Keratinocyte (primary cell): Measurements from ENCODE around the gene TMEM184A. TPM values are rescaled to one million over a fixed set of nuclear protein-coding genes. Genes with fewer than 3 reads are reported as not detected.
A peak's percentile ranks its signal among the peaks of the same experiment; 100 is the strongest.

ENCODE experiments used
- DNase-seq: peaks from one replicate; pipeline ENCODE4 v3.0.0-alpha.2; 2011; ENCODE audit warnings: low read depth, missing footprints, low spot score
- FAIRE-seq: peaks from 2 replicates; lab custom pipeline; 2011; peaks lifted over from hg19 to GRCh38; lab: Jason Lieb, UNC
- H2AFZ ChIP-seq: 2 replicates; pipeline ENCODE4 v1.6.0; 2012; ENCODE audit warnings: low read length, control low read depth, inconsistent platforms; ENCODE audit not compliant: control insufficient read depth
- H3K27ac ChIP-seq: 2 replicates; pipeline ENCODE4 v1.5.1; 2011; ENCODE audit warnings: low read length; ENCODE audit not compliant: control insufficient read depth, insufficient read depth
- H3K27me3 ChIP-seq: 3 replicates; pipeline ENCODE4 v1.6.0; 2011; ENCODE audit warnings: low read length; ENCODE audit not compliant: control insufficient read depth, insufficient read depth; ENCODE audit errors: extremely low read depth
- H3K36me3 ChIP-seq, 2 experiments: 2 replicates in 1 of 2; 3 replicates in 1 of 2; pipeline ENCODE4 v1.5.1; 2011; ENCODE audit warnings: low read length in 2 of 2, mild to moderate bottlenecking in 1 of 2; ENCODE audit not compliant: control insufficient read depth in 2 of 2, insufficient read depth in 2 of 2; ENCODE audit errors: extremely low read depth in 1 of 2
- H3K4me1 ChIP-seq: 3 replicates; pipeline ENCODE4 v1.5.1; 2011; ENCODE audit warnings: low read length; ENCODE audit not compliant: control insufficient read depth, insufficient read depth; ENCODE audit errors: extremely low read depth
- H3K4me2 ChIP-seq: 3 replicates; pipeline ENCODE4 v1.6.0; 2011; ENCODE audit warnings: low read depth, low read length; ENCODE audit not compliant: control insufficient read depth, insufficient read depth; ENCODE audit errors: extremely low read depth
- H3K4me3 ChIP-seq, 3 experiments: fragments of 200-600 bp in 1 of 3; sonication (generic) in 1 of 3; 2 replicates in 2 of 3; 3 replicates in 1 of 3; pipeline ENCODE4 v1.5.1; 2011 to 2016; ENCODE audit warnings: low read length in 3 of 3, mild to moderate bottlenecking in 3 of 3, control low read depth in 2 of 3, inconsistent platforms in 1 of 3, low read depth in 1 of 3, mixed read lengths in 1 of 3, mixed run types in 1 of 3, moderate library complexity in 1 of 3; ENCODE audit not compliant: control insufficient read depth in 2 of 3, insufficient read depth in 2 of 3; ENCODE audit errors: extremely low read depth in 1 of 3
- H3K79me2 ChIP-seq: 2 replicates; pipeline ENCODE4 v1.6.0; 2012; ENCODE audit warnings: low read length; ENCODE audit not compliant: control insufficient read depth, insufficient read depth
- H3K9ac ChIP-seq: 3 replicates; pipeline ENCODE4 v1.6.0; 2011; ENCODE audit warnings: low read length; ENCODE audit not compliant: control insufficient read depth, insufficient read depth; ENCODE audit errors: extremely low read depth
- H3K9me1 ChIP-seq: 3 replicates; pipeline ENCODE4 v1.6.0; 2011; ENCODE audit warnings: low read length; ENCODE audit not compliant: control insufficient read depth, insufficient read depth; ENCODE audit errors: extremely low read depth
- H3K9me3 ChIP-seq: 2 replicates; pipeline ENCODE4 v1.5.1; 2012; ENCODE audit warnings: low read depth, low read length; ENCODE audit not compliant: control insufficient read depth
- H4K20me1 ChIP-seq: 3 replicates; pipeline ENCODE4 v1.6.0; 2011; ENCODE audit warnings: low read length; ENCODE audit not compliant: control insufficient read depth, insufficient read depth; ENCODE audit errors: extremely low read depth
- EZH2 ChIP-seq: IDR thresholded peaks from one replicate; pipeline ENCODE4 v1.6.1; 2012; ENCODE audit warnings: inconsistent platforms, mild to moderate bottlenecking, low read length, moderate library complexity
- dilution Hi-C: fragments of 300-500 bp; cut with MboI; formaldehyde crosslinking; loops from one replicate; pipeline ENCODE4 v1.7.0; 2020; ENCODE audit warnings: low sequenced_read_pairs; ENCODE audit not compliant: extremely low pct_ligation_motif_present
- polyA plus RNA-seq, 5 experiments: library from polyadenylated mRNA; depleted of rRNA in 3 of 5; stranded (reverse) in 3 of 5; stranded (forward) in 1 of 5; unstranded in 1 of 5; fragments of >200 nt; gene quantifications; 1 replicate in 1 of 5; 2 replicates in 3 of 5; 3 replicates in 1 of 5; pipeline versions ENCODE4 v1.2.1 to v1.2.3, GENCODE V29; 2011 to 2012; ENCODE audit warnings: missing spikeins in 2 of 5, low read depth in 1 of 5, low replicate concordance in 1 of 5
- TF ChIP-seq, protein P1 (sequence below), 3 experiments: IDR thresholded peaks in 1 of 3; conservative IDR thresholded peaks in 1 of 3; optimal IDR thresholded peaks in 1 of 3; 2 replicates in 2 of 3; 3 replicates in 1 of 3; pipeline versions ENCODE3 to v1.5.1; 2011; ENCODE audit warnings: low read length in 3 of 3, mild to moderate bottlenecking in 3 of 3, moderate library complexity in 2 of 3, control low read depth in 1 of 3, inconsistent platforms in 1 of 3; ENCODE audit not compliant: insufficient read depth in 2 of 3; ENCODE audit errors: extremely low read depth in 1 of 3

Gene TMEM184A
- polyA plus RNA-seq, 1 donor (not counting 4 experiments of a cell fraction or from before 2014, with no cell fraction given): 2.9 TPM

DNA sequence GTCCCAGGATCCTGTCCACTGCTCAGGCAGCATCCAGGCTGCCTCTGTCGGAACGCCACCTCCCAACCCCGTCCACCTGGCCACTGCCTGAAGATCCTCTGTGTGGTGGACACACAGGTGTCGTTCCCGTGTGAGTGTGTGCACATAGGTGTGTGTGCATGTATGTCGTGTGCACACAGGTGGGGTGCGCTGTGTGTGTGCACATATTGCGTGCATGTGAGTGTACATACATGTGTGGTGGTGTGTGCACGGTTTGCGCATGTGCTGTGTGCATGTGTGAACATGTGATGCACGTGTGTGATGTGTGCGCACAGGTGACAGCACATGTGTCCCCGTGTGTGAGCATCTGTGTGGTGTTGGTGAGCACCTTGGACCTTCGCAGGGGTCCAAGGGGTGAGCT lies 7.1 kb downstream of the TMEM184A start:
- H3K79me2 ChIP-seq: no peaks in the 10 kb centered on the region
- H4K20me1 ChIP-seq: no peaks in the 10 kb centered on the region
- no peaks in the 10 kb centered on the region for H3K9me3 ChIP-seq
- no peaks in the 10 kb centered on the region for H3K9me1 ChIP-seq
- H3K4me3 ChIP-seq: no peak overlapping the region
- DNase-seq (no peak), FAIRE-seq (no peak)
- no peak overlapping the region for H3K27ac ChIP-seq
- TF ChIP-seq, protein P1, sequence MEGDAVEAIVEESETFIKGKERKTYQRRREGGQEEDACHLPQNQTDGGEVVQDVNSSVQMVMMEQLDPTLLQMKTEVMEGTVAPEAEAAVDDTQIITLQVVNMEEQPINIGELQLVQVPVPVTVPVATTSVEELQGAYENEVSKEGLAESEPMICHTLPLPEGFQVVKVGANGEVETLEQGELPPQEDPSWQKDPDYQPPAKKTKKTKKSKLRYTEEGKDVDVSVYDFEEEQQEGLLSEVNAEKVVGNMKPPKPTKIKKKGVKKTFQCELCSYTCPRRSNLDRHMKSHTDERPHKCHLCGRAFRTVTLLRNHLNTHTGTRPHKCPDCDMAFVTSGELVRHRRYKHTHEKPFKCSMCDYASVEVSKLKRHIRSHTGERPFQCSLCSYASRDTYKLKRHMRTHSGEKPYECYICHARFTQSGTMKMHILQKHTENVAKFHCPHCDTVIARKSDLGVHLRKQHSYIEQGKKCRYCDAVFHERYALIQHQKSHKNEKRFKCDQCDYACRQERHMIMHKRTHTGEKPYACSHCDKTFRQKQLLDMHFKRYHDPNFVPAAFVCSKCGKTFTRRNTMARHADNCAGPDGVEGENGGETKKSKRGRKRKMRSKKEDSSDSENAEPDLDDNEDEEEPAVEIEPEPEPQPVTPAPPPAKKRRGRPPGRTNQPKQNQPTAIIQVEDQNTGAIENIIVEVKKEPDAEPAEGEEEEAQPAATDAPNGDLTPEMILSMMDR (optimal IDR thresholded peaks at IDR 0.05 in 1 of 3, IDR thresholded peaks at IDR 0.05 in 1 of 3, conservative IDR thresholded peaks at IDR 0.05 in 1 of 3; ENCODE audit: extremely low read depth in 1 of 3, insufficient read depth in 2 of 3, low read length in 3 of 3): no peak
- TF ChIP-seq EZH2: no peak
- H3K4me2 ChIP-seq: no peak overlapping the region
- no peaks in the 10 kb centered on the region for H3K36me3 ChIP-seq
- H3K9ac ChIP-seq: no peak overlapping the region
- H3K27me3 ChIP-seq: no peaks in the 10 kb centered on the region
- peaks cover 10% of the 10 kb centered on the region for H3K4me1 ChIP-seq
- no peak overlapping the region for H2AFZ ChIP-seq
- dilution Hi-C loops: no loop called here

DNA sequence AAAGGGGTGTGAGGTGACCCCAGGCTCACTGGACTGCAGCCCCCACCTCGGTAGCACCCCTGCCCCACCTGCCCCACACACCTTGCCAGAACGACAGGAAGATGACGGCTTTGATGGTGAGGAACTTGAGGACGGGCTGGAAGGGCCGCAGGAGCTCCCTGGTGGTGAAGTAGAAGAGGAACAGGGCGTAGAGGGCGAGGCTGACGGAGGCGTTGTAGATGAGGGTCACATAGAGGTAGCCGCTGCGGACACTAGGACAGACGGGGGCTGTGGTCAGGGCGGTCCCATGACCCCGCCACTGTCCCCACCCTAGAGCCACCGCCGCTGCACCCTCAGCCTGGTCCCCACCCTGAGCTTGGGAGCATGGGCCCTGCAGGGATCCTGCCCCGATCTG lies 7.6 kb downstream of the TMEM184A start:
- no peaks in the 10 kb centered on the region for H3K9me3 ChIP-seq
- TF ChIP-seq, protein P1 (optimal IDR thresholded peaks at IDR 0.05 in 1 of 3, IDR thresholded peaks at IDR 0.05 in 1 of 3, conservative IDR thresholded peaks at IDR 0.05 in 1 of 3; ENCODE audit: extremely low read depth in 1 of 3, insufficient read depth in 2 of 3, low read length in 3 of 3): peak in 1 of 3 experiments; percentile 36
- TF ChIP-seq EZH2: no peak
- dilution Hi-C loops: no loop called here

More for the DNA sequence above, 7.6 kb downstream of the TMEM184A start:
- FAIRE-seq (no peak), DNase-seq (no peak)
- peaks cover 15% of the 10 kb centered on the region for H3K4me1 ChIP-seq
- H3K27ac ChIP-seq: no peak overlapping the region
- no peaks in the 10 kb centered on the region for H3K27me3 ChIP-seq
- H2AFZ ChIP-seq: no peak overlapping the region
- no peaks in the 10 kb centered on the region for H3K36me3 ChIP-seq
- no peak overlapping the region for H3K4me2 ChIP-seq
- H4K20me1 ChIP-seq: no peaks in the 10 kb centered on the region
- H3K4me3 ChIP-seq: no peak overlapping the region
- H3K9ac ChIP-seq: no peak overlapping the region
- H3K79me2 ChIP-seq: no peaks in the 10 kb centered on the region
- no peaks in the 10 kb centered on the region for H3K9me1 ChIP-seq
